Kidney (tissue), 14 donors: ENCODE data around the gene RAB36. TPM values are rescaled to one million over a fixed set of nuclear protein-coding genes. Genes with fewer than 3 reads are reported as not detected.

ENCODE experiments used
- DNase-seq, 5 donors: peaks; one replicate each; pipeline ENCODE4 v3.0.0-alpha.2; 2013 to 2020
- FAIRE-seq: peaks from 2 replicates; lab custom pipeline; 2012; peaks lifted over from hg19 to GRCh38; lab: Jason Lieb, UNC
- H3K27ac ChIP-seq, 2 donors: one replicate each; pipeline ENCODE4 v1.7.0; 2013; ENCODE audit warnings: low read depth in 2 of 2, low read length in 2 of 2, inconsistent platforms in 1 of 2
- H3K27me3 ChIP-seq: one replicate; pipeline ENCODE4 v1.7.1; 2013; ENCODE audit warnings: low read length, inconsistent platforms; ENCODE audit not compliant: control insufficient read depth, insufficient read depth
- H3K36me3 ChIP-seq, 3 donors: one replicate each; pipeline versions ENCODE4 v1.7.0 to v1.7.1; 2013; ENCODE audit warnings: low read length in 3 of 3, control low read depth in 1 of 3, inconsistent platforms in 1 of 3; ENCODE audit not compliant: insufficient read depth in 3 of 3, control insufficient read depth in 2 of 3
- H3K4me1 ChIP-seq, 3 donors: one replicate each; pipeline versions ENCODE4 v1.7.0 to v1.7.1; 2013; ENCODE audit warnings: low read length in 3 of 3, inconsistent platforms in 1 of 3, low read depth in 1 of 3; ENCODE audit not compliant: control insufficient read depth in 2 of 3, insufficient read depth in 2 of 3
- H3K4me3 ChIP-seq, 3 donors: one replicate each; pipeline versions ENCODE4 v1.7.0 to v1.8.1; 2013; ENCODE audit warnings: low read length in 3 of 3, control low read depth in 1 of 3, inconsistent platforms in 1 of 3
- H3K9ac ChIP-seq, 3 donors: one replicate each; pipeline versions ENCODE4 v1.7.0 to v1.7.1; 2013; ENCODE audit warnings: low read length in 3 of 3, control low read depth in 1 of 3, inconsistent platforms in 1 of 3
- H3K9me3 ChIP-seq, 3 donors: one replicate each; pipeline versions ENCODE4 v1.7.0 to v1.7.1; 2013; ENCODE audit warnings: low read length in 3 of 3, control low read depth in 1 of 3, inconsistent platforms in 1 of 3; ENCODE audit not compliant: control insufficient read depth in 2 of 3, insufficient read depth in 1 of 3
- intact Hi-C: fragments of 100-400 bp; cut with DNase I; formaldehyde crosslinking; loops from one replicate; pipeline ENCODE4 v1.11.1; 2022
- polyA plus RNA-seq: library from polyadenylated mRNA; stranded (reverse); fragments of 350-450 nt; fragmentation: Illumina TruSeq; extraction: RNeasy Lipid Tissue Mini Kit (QIAGEN cat#74804); gene quantifications from one replicate; pipeline ENCODE4 v1.2.3, GENCODE V29; 2014; ENCODE audit warnings: low read depth, low replicate concordance; ENCODE audit not compliant: insufficient read depth
- total RNA-seq: library from RNA; stranded (reverse); fragmentation: NEBNext Ultra II Directional; extraction: Animal tissue kit (Norgen Biotek cat#: 25700); gene quantifications from one replicate; pipeline ENCODE4 v1.2.1, GENCODE V29; 2021
- TF ChIP-seq, protein P1 (sequence below): IDR thresholded peaks from 3 replicates; pipeline ENCODE4 v1.5.1; 2012; ENCODE audit warnings: mild to moderate bottlenecking, moderate library complexity, borderline replicate concordance; ENCODE audit not compliant: insufficient read depth; ENCODE audit errors: extremely low read depth
- donor health status: control.
- donor health status: control.
- donor health status: control.
- donor health status: control.
- donor health status: control.
- donor health status: DM: yes; HTN: yes; CAD: no.
- donor health status: Normal renal cell carcinoma (clear cell type).

Gene RAB36
- total and polyA plus RNA-seq, 2 donors from 2014 or later = 9.7 to 30.5 TPM

DNA sequence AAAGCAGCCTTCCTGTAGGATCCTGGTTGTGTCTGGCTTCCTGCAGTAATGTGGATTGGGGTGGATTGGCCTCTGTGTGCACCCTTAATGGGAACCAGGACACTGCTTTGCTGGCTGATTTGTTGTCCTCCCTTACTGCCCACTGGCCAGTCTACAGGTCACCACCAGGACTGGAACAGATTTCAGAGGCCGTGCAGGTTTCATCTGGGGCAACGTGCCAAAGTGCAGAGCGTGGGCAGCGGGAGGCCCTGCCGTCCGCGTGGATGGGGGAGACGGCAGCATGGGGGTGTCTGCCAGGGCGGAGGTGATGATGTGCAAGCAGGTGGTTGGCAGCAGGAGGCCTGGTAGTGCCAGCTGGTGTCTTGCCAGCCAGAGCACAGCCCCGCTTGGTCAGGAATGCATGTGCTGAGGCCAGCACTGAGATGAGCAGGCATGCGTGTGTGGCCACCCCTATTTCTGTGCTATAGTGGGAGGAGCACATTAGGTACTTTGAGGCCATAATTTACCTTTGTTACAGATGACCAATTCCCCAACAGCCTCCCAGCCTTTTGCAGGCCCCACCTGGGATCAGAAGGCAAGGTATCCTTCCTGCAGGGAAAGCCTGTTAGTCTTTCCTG is 59.4 kb downstream of the RAB36 start:
- Histone ChIP-seq H3K27ac (peak overlapping the region; percentile 74 to 79), H3K27me3 (no peaks in the 10 kb centered on the region), H3K4me3 (no peak overlapping the region), H3K9ac (peak overlapping the region in 1 of 3 donors; percentile 65), H3K36me3 (no peaks in the 10 kb centered on the region), H3K4me1 (peaks cover 0 to 35% (median 28%) of the 10 kb centered on the region in 3 donors), H3K9me3 (no peaks in the 10 kb centered on the region)
- TF ChIP-seq, protein P1, sequence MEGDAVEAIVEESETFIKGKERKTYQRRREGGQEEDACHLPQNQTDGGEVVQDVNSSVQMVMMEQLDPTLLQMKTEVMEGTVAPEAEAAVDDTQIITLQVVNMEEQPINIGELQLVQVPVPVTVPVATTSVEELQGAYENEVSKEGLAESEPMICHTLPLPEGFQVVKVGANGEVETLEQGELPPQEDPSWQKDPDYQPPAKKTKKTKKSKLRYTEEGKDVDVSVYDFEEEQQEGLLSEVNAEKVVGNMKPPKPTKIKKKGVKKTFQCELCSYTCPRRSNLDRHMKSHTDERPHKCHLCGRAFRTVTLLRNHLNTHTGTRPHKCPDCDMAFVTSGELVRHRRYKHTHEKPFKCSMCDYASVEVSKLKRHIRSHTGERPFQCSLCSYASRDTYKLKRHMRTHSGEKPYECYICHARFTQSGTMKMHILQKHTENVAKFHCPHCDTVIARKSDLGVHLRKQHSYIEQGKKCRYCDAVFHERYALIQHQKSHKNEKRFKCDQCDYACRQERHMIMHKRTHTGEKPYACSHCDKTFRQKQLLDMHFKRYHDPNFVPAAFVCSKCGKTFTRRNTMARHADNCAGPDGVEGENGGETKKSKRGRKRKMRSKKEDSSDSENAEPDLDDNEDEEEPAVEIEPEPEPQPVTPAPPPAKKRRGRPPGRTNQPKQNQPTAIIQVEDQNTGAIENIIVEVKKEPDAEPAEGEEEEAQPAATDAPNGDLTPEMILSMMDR = no peak
- no peak for FAIRE-seq
- intact Hi-C loops = no loop called here
- peak; percentile 42 to 92 (median 65) for DNase-seq

DNA sequence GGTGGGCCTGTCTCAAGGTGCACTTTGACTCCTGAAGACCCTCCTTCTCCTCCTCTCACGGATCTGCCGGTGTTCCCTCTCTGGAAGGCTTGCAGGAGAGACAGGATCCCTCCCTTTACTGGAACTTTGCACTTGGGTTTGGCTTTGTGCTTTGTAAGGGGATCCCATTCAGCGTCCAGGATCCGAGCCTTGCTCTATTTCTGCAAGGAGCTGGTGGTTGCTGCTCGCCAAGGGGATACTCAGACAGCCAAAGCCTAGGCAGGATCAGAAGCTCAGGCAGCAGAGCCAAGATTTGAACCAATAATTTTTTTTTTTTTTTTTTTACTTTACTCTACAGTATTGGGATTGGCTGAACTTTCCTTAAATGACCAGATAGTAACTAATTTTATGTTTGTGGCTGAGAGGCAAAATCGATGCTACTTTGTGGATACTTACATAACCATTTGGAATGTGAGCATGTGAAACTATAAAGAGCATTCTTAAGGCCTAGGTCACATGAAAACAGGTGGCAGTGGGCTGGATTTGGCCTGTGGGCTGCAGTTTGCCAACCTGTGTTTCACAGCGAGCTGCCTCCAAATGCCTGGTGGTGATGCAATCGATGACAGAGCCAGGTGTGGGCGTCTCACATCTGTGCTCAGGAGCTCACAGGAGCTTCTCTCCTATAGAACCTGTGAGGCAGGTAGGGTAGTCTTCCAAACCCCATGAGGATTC is 60.2 kb downstream of the RAB36 start:
- H3K36me3 ChIP-seq = no peaks in the 10 kb centered on the region
- no peak overlapping the region for H3K4me3 ChIP-seq
- H3K27me3 ChIP-seq = no peaks in the 10 kb centered on the region
- intact Hi-C loops = no loop called here
- peaks cover 0 to 35% (median 28%) of the 10 kb centered on the region in 3 donors for H3K4me1 ChIP-seq
- peak overlapping the region in 1 of 3 donors; percentile 65 for H3K9ac ChIP-seq
- TF ChIP-seq, protein P1 = no peak
- FAIRE-seq = no peak
- DNase-seq = no peak
- H3K9me3 ChIP-seq = no peaks in the 10 kb centered on the region
- H3K27ac ChIP-seq = peak overlapping the region; percentile 74 to 79

DNA sequence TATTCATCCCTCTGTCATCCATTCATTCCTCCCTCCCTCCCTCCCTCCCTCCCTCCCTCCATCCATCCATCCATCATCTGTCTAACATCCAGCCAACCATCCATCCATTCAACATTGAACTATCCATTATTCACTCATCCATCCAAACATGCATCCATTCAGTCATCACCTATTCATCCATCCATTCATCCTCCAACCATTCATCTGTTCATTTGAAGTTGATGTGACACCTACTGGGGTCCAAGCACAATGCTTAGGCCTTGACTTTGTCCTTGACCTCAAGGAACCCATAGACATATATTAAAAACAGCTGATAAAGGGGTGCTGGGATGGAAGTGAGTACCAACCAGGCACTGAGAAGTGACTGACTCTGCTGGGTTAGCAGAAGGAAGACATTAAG is 61.6 kb downstream of the RAB36 start:
- Histone ChIP-seq H3K4me3 (no peak overlapping the region), H3K27me3 (no peaks in the 10 kb centered on the region), H3K9ac (no peak overlapping the region), H3K27ac (no peak overlapping the region), H3K4me1 (peaks cover 0 to 29% (median 25%) of the 10 kb centered on the region in 3 donors), H3K9me3 (no peaks in the 10 kb centered on the region), H3K36me3 (no peaks in the 10 kb centered on the region)
- no peak for DNase-seq
- no peak for FAIRE-seq
- intact Hi-C loops = no loop called here
- TF ChIP-seq, protein P1 = no peak
